GM19438 (cell line): ENCODE measurements around the gene DGKH.
"Not testable (repeated sequence)": the region's sequence is repeated elsewhere in the genome, so short reads cannot be mapped to it uniquely, and the experiment has no call there.

Experiments
- ATAC-seq: cut with Tn5 transposase; IDR thresholded peaks from one replicate; pipeline ENCODE4 v1.9.1; 2021; ENCODE audit warnings: low read depth; ENCODE audit not compliant: unreplicated experiment

The DGKH gene

DNA sequence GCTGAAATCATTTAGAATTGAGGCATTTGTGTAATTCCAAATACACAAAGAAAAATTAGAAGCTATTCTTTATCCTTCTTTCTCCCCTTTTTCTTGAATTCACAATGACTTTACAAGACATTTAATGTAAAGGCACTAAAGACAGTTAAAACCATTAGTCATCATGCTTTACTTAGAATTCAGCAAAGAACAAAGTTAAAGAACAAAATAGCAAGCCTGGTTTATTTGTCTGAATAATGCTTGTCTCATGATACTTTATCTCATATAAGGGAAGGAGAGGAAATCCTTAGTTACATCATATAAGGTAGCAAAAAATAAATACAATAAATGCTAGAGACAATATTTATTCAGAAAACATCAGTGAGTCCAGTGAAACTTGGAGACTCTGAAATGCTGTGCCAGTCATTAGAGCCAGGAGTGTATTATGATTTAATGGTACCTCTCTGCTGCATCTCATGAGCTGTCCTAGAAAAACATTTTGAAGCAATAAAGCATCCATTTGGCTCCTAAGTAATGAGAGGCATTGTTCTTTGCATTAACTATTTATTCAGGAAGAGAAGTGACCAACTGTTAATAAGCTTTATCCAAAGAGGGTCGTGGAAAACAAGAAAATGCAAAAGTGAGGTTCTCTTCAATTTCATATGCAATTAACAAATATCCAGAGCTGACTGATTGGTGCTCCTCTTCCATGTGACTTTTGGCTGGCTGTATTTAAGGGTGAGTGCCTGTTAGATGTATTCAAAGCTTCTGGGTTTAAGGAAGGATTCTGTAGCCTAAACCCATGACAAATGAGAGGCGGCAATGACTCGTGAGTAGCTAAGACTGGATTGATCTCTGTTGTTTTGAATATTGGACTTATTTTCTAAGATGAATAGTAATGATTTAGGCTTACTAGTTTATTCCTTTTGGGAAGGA is 105.0 kb downstream of the DGKH start:
- ATAC-seq, result no peak

DNA sequence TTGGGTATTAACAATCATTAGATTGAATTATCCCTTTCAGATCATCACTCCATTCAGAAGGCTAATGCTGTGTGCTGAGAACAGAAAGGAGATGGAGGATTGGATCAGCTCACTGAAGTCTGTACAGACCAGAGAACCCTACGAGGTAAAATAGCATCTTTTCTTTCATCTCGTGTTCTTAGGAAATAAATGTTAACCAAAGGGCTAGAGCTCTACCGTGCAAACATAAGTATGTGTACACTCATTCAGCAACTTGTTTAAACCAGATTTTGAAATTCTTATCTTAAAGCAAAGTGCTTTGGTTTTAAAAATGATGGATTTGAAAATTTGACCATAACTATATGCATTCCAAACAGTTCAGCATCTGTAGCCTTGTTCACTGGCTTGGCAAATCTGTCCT is 106.8 kb downstream of the DGKH start:
- ATAC-seq, result no peak

DNA sequence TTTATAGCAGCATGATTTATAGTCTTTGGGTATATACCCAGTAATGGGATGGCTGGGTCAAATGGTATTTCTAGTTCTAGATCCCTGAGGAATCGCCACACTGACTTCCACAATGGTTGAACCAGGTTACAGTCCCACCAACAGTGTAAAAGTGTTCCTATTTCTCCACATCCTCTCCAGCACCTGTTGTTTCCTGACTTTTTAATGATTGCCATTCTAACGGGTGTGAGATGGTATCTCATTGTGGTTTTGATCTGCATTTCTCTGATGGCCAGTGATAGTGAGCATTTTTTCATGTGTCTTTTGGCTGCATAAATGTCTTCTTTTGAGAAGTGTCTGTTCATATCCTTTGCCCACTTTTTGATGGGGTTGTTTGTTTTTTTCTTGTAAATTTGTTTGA is 114.9 kb downstream of the DGKH start:
- not testable (repeated sequence) for ATAC-seq

DNA sequence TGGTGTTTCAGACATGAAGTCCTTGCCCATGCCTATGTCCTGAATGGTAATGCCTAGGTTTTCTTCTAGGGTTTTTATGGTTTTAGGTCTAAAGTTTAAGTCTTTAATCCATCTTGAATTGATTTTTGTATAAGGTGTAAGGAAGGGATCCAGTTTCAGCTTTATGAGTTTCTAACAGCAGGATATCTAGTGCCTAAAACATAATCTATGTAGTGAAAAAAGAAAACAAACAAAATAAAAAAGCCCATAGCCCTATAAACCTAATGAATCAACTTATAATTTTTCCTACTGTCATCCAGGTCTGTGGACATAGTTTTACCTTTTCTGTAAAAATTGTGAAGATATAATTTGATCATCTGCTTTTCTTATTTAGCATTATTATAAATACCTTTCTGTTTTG is 115.5 kb downstream of the DGKH start:
- ATAC-seq, result not testable (repeated sequence)

DNA sequence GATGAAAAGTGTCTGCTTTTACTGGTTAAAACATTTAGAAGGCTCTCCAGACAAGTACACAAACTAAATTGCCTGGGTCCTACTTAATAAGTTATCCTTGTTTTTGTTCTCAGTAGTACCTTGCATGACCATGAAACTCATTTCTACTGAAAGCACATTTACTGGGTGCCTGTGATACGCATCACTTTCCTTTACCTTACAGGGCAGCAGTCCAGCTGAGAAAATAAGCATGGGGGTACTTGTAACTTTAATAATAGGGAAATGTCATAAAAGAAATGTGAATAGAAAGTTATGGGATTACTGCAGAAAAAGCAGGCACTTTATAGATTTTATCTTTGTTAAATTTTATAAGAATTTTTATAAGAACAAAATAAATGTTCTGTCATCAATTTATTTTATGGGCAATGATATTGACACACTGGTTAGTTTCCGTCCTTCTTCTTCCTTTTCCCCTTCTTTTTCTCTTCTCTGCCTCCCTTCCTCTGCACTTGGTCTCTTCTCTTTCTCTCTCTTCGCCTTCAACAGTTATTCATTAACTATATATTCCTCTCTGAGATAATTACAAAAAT is 116.2 kb downstream of the DGKH start:
- ATAC-seq, result no peak

DNA sequence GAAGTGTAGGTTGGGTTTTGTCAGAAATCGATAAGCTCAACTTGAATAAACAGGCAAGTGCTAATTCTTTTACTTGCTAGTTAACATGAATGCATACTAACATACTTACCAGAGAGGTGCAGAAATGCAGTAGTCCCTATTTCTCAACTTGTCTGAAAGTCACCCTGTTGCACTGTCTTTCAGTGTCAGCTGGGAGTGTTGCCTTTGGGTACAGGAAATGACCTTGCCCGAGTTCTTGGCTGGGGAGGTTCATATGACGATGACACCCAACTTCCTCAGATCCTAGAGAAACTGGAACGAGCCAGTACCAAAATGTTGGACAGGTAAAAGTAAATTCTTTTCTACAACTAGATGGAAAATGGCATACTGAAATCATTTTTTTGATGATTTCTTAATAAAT is 120.0 kb downstream of the DGKH start:
- no peak for ATAC-seq

DNA sequence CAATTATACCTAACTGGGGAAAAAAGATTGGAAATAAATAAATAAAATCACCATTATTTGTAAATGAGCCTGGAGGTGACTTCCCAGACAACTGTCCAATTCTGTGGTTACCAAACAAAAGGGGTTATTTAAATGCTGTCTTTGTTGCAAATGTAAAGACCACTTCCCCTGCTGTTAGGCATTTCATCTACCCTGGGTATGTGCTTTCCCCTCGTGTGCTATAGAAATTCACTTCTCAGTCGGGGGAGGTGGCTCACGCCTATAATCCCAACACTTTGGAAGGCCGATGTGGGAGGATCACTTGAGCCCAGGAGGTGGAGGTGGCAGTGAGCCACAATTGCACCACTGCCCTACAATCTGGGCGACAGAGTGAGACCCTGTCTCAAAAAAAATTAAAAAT is 121.6 kb downstream of the DGKH start:
- ATAC-seq, result no peak

DNA sequence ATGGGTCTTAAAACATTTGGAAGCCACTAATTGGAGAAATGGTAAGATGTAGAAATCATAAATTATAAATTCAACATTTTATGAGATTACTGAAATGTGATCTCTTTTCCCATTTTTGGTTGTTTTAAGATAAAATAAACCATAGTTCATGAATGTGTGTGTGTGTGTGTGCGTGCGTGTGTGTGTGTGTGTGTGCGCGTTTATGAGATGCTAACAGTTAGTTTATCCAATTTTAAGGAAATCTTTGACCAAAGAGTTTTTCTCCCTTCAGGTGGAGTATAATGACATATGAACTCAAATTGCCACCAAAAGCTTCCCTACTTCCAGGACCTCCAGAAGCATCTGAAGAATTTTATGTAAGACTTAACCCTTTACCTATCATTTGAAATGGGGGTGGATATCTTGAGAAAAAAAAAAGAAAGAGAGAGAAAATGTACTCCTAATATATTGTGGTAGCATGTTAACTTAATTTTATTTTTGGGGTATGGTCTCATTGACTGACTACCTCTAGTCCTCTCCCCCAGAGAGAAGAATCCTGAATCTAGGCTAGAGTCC is 125.4 kb downstream of the DGKH start:
- no peak for ATAC-seq

DNA sequence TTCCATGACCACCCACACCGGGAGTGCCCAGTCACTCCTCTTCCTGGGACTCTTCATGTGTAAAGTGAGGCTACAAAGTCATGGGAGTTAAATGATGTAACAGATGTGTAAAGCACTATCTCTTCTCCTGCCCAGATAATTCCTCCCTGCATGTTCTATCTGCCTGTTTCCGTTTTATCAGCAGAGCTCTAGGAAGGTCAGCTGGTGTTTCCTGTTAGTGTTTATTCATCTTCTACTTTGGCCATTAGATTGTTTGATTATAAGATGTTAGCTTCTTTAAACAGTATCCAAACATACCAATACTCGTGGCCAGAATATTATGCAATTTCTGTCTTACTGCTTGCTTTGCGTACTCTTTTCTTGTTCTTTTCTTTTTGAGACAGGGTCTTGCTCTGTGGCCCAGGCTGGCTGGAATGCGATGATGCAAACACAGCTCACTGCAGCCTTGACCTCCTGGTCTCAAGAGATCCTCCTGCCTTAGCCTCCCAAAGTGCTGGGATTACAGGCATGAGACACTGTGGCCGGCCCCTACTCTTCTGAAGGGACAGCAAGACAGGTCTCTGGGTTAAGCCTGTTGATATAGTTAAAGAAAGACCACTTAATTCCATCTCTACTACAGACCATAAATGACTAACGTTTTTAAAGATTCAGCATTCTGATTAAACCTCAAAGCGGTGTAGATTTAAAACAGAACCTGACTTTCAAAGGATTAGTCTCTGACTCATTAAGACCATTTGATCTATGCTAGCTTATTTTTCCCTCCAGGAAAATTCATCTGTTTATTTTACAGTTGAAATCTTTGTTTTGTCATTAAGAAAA is 126.1 kb downstream of the DGKH start:
- ATAC-seq, result no peak

DNA sequence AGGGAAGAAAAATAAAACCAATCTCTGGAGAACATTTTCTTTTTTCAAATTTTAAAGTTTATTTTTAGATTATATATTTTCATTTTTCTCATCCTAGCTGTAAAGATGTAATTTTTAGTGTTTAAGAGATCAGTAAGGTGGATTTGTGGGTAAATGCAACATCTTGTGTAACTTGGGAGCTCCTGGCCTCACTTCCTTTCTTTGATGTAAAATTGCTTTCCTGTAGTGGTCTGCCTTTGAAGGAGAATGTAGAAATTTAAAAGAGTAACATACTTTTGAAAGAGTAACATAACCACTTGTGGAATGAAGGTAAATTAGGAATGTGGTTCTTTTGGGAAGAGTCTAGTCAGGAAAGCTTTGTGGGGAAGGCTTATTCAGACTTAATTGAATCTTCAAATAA is 127.8 kb downstream of the DGKH start:
- ATAC-seq, result no peak

DNA sequence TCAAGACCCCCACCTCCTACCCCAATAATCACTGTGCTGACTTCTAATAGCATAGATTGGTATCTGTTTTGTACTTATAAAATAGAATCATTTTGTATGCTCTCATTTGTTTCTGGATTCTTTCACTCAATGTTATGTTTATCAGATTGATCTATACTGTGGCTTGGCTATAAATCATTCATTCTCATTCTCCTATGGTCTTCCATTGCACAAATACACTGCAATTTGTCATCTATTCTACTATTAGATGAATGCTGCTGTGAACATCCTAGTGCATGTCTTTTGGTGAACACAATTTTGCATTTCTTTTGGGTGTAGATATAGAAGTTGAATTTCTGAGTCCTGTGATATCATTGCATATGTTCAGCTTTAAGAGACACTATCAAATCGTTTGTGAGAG is 128.7 kb downstream of the DGKH start:
- no peak for ATAC-seq

DNA sequence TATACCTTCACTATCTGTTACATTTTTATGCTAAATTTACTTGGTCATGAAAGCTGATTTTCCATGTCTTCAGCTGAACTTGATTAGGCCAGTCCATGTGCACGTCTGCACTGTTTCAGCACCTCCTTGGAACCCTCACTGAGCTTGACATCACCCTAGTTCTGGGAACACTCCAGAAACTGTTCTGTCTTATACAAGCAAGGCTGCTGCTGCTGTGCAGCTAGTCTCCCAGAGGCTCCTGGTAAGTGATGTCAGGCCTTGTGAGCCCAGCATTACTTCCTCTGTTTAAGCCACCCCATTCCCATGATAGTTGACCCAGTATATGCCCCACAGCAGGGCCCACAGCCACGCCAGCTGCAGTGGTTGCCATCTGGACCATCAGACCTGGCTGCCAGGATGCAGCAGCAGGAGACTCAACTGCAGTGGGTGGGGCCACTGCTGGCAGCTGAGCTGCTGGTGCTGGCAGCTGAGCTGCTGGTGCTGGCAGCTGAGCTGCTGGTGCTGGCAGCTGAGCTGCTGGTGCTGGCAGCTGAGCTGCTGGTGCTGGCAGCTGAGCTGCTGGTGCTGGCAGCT is 133.0 kb downstream of the DGKH start:
- ATAC-seq, result no peak

DNA sequence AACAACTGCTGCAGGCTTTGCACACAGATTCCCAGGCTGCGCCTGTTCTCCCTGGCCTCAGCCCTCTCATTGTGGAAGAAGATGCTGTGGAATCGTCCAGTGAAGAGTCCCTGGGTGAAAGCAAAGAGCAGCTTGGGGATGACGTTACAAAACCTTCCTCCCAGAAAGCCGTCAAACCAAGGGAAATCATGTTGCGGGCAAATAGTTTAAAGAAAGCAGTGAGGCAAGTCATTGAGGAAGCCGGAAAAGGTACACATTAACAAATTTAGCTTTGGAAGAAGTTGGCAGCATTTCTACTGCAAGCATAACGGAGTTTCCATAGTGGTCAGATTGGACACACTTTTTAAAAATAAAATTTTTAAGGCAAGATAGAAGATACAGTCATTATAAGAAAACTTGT is 140.6 kb downstream of the DGKH start:
- no peak for ATAC-seq

DNA sequence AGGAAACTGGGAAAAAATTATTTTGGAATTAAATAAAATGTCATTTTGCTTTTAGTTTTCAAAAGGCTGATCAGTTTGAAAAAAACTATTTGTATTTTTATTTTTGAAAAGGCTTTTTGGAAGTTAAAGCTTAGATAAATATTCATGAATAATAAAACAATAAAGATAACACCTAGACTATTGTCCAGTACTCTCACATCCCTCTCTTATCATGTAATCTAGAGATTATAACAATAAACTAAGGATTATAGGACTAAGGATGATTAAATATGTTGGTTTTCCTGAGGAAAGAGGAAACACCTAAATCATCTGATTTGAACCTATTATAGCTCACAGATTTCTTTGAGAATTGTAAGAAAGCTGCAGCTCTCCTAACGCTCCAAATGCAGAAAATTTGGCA is 142.1 kb downstream of the DGKH start:
- ATAC-seq, result no peak

DNA sequence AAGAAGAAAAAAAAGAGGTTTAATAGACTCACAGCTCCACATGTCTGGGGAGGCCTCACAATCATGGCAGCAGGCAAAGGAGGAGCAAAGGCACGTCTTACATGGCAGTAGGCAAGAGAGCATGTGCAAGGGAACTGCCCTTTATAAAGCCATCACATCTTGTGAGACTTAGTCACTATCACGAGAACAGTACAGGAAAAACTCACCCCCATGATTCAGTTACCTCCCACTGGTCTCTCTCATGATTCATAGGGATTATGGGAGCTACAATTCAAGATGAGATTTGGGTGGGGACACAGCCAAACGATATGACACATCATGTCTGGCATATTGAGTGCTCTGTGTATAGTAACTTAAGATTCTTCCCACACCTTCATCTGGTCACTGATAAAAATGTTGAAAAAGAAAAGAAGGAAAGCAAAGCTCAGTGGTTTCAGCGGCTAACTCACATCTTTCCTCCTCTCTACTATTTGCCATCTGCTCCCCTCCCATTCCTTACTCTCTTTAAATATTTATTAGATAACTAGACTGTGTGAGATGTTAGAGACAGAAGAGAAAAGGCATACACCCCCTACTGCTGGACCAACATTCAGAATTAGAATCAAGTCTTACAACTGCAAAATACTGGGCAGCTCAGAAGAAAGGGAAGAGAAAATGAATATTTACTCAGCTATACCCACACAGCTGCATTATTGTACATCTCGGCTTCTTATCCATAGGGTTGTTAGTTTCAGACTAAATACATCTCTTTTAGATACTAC is 163.4 kb downstream of the DGKH start:
- ATAC-seq, result no peak

DNA sequence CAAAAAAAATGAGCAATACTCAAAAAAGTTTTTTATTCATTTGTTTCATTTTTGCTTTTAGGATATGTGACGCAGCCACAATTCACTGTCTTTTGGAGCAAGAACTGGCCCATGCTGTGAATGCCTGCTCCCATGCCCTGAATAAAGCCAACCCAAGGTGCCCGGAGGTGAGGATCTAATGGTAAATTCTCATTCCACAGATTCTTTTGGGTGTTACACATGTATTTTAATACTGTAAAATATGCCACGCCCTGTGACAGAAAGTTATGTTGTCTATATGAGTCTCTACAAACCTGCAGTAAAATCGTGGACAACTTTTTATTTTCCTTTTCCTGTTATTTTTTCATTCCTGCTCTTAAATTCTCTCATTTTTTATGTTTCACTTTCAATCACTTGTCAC is 166.0 kb downstream of the DGKH start:
- no peak for ATAC-seq

DNA sequence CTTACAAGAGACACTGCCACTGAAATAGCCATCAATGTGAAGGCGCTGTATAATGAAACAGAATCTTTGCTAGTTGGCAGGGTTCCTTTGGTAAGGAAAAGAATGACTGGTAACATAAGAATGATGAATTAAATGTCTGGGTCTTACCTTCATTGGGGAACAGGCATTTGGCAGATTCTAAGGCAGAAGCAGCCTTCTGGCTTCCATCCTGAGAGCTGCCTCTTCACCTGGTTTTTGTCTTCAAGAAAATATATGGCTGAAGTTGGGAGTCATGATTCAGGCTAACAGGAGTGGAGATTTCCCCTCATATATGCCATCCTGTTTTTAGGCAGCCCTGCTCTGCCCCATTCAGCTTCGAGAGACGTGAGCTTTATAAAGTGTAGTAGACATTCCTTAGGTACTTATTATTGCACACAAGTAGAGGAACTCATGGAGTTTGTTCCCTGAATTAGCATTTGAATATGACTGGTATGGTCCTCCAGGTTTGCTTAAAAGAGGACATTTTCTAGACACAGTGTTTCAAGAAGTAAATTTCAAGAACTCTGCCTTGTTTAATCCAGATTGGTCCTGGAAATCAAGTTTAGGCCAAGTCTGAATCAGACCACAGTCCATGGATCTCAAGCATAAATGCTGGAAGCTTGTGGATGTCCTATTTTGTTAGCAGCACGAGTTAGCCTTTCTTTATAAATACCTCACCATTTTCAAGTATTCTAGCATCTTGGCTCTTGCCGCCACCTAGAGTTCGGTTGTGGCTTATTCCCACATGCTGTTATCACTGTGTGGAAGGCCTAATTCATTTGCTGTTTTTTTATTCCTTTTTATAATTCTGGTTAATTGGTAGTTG is 167.4 kb downstream of the DGKH start:
- no peak for ATAC-seq

DNA sequence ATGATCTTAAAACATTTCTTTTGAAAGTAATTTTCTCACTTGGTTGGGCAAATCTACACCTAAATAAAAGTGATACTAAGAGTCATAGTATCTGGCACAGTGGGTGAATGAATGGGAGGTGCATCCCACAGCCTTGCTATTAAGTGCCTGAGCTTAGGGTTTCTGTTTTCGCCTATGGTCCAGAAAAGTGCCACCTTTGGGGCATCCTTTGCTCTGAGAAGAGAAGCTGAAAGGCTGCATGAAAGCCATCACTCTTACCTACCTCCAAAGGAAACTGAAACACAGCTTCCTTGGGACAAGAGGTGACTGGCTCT is 167.9 kb downstream of the DGKH start:
- ATAC-seq, result no peak

DNA sequence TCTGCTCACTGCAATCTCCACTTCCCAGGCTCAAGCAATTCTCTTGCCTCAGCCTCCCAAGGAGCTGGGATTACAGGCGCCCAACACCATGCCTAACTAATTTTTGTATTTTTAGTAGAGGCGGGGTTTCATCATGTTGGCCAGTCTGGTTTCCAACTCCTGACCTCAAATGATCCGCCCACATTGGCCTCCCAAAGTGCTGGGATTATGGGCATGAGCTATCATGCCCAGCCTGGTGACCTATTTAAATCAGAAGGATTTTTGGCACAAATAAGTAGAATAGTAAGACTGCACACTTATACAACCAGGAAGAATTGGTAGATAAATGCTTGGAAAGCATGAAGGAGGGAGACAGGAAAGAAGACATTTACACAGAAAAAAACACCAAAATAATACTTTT is 170.1 kb downstream of the DGKH start:
- no peak for ATAC-seq
